Measurements from ENCODE around the gene MYBPC2. TPM values are rescaled to one million over a fixed set of nuclear protein-coding genes. Genes with fewer than 3 reads are reported as not detected.

Gene MYBPC2
- total and polyA plus RNA-seq, 2 donors (not counting 3 experiments of a cell fraction or from before 2014, with no cell fraction given) = 0.03 TPM; not detected in 1

- intact Hi-C loops (cut with micrococcal nuclease) (no loop called here), dilution Hi-C loops (cut with MboI; ENCODE audit: extremely low pct_ligation_motif_present, low sequenced_read_pairs) (no loop called here)
- FAIRE-seq (no peak), DNase-seq (ENCODE audit: low read depth, low spot score) (no peak)
- no peak overlapping the region for H3K9ac ChIP-seq (replicated peaks; ENCODE audit: extremely low read depth, insufficient read depth, low read length)
- ChIA-PET CTCF (no interaction called here), POLR2A (no interaction called here)
- H3K27ac ChIP-seq (ENCODE audit: insufficient read depth, low read depth, low read length) = no peak overlapping the region
- no peaks in the 10 kb centered on the region for H3K9me3 ChIP-seq (replicated peaks; ENCODE audit: control insufficient read depth, insufficient read depth, low read length)
- no peaks in the 10 kb centered on the region for H3K36me3 ChIP-seq (ENCODE audit: control insufficient read depth in 2 of 2, extremely low read depth in 1 of 2, insufficient read depth in 2 of 2, low read length in 2 of 2)
- no peak overlapping the region for H3K4me3 ChIP-seq (replicated peaks in 1 of 3; ENCODE audit: insufficient read depth in 1 of 3, low read depth in 1 of 3, low read length in 3 of 3)
- no peaks in the 10 kb centered on the region for H3K4me1 ChIP-seq (ENCODE audit: control insufficient read depth, extremely low read depth, insufficient read depth, low read length)
- H4K20me1 ChIP-seq (replicated peaks; ENCODE audit: control insufficient read depth, extremely low read depth, insufficient read depth, low read length) = no peaks in the 10 kb centered on the region
- peaks cover 16% of the 10 kb centered on the region for H3K79me2 ChIP-seq (ENCODE audit: control insufficient read depth, insufficient read depth, low read length)
- BruUV-seq (replicated peaks) = no TSS peak
- H2AFZ ChIP-seq (ENCODE audit: low read depth, low read length) = no peak overlapping the region
- H3K4me2 ChIP-seq (ENCODE audit: insufficient read depth, low read length) = no peak overlapping the region
- no peaks in the 10 kb centered on the region for H3K9me1 ChIP-seq (replicated peaks; ENCODE audit: control insufficient read depth, extremely low read depth, insufficient read depth, low read length)
- TF ChIP-seq GATA2 (IDR thresholded peaks at IDR 0.05; ENCODE audit: insufficient read depth, insufficient read length, low read depth, low read length) (no peak), EZH2 (IDR thresholded peaks at IDR 0.05; ENCODE audit: borderline replicate concordance, low read depth, low read length, severe bottlenecking) (no peak)
- H3K27me3 ChIP-seq (ENCODE audit: control insufficient read depth in 2 of 2, insufficient read depth in 2 of 2, low read length in 2 of 2) = no peaks in the 10 kb centered on the region
Measured at GRCh38 chr19:50394017-50394416, 38.7 kb upstream of the MYBPC2 start.

GRCh38 chr19:50398675-50399367, 33.9 kb upstream of the MYBPC2 start:
- dilution Hi-C loops (cut with MboI; ENCODE audit: extremely low pct_ligation_motif_present, low sequenced_read_pairs) (no loop called here), intact Hi-C loops (cut with micrococcal nuclease) (no loop called here)
- Histone ChIP-seq H2AFZ (ENCODE audit: low read depth, low read length) (no peak overlapping the region), H3K36me3 (ENCODE audit: control insufficient read depth in 2 of 2, extremely low read depth in 1 of 2, insufficient read depth in 2 of 2, low read length in 2 of 2) (peaks cover 0 to 2% of the 10 kb centered on the region in 2 experiments), H3K9ac (replicated peaks; ENCODE audit: extremely low read depth, insufficient read depth, low read length) (no peak overlapping the region), H3K9me1 (replicated peaks; ENCODE audit: control insufficient read depth, extremely low read depth, insufficient read depth, low read length) (no peaks in the 10 kb centered on the region), H3K4me2 (ENCODE audit: insufficient read depth, low read length) (no peak overlapping the region), H4K20me1 (replicated peaks; ENCODE audit: control insufficient read depth, extremely low read depth, insufficient read depth, low read length) (no peaks in the 10 kb centered on the region), H3K27ac (ENCODE audit: insufficient read depth, low read depth, low read length) (no peak overlapping the region), H3K4me3 (replicated peaks in 1 of 3; ENCODE audit: insufficient read depth in 1 of 3, low read depth in 1 of 3, low read length in 3 of 3) (no peak overlapping the region), H3K79me2 (ENCODE audit: control insufficient read depth, insufficient read depth, low read length) (peaks cover 4% of the 10 kb centered on the region), H3K27me3 (ENCODE audit: control insufficient read depth in 2 of 2, insufficient read depth in 2 of 2, low read length in 2 of 2) (no peaks in the 10 kb centered on the region), H3K4me1 (ENCODE audit: control insufficient read depth, extremely low read depth, insufficient read depth, low read length) (no peaks in the 10 kb centered on the region), H3K9me3 (replicated peaks; ENCODE audit: control insufficient read depth, insufficient read depth, low read length) (no peaks in the 10 kb centered on the region)
- POLR2A ChIA-PET = no interaction called here
- TF ChIP-seq EZH2 (IDR thresholded peaks at IDR 0.05; ENCODE audit: borderline replicate concordance, low read depth, low read length, severe bottlenecking) (no peak), MAX (IDR thresholded peaks at IDR 0.05; ENCODE audit: insufficient read depth, insufficient read length) (no peak), JUN (IDR thresholded peaks at IDR 0.05; ENCODE audit: borderline replicate concordance, insufficient read depth, insufficient read length, low read depth) (no peak), MYC (IDR thresholded peaks at IDR 0.05; ENCODE audit: low read depth, low read length) (no peak), FOS (IDR thresholded peaks at IDR 0.05; ENCODE audit: borderline replicate concordance, insufficient read depth, low read length) (no peak), GATA2 (IDR thresholded peaks at IDR 0.05; ENCODE audit: insufficient read depth, insufficient read length, low read depth, low read length) (no peak), CTCF (IDR thresholded peaks at IDR 0.05; ENCODE audit: extremely low read depth in 1 of 2, insufficient read depth in 1 of 2, low read depth in 1 of 2, low read length in 2 of 2) (no peak), POLR2A (IDR thresholded peaks at IDR 0.05; ENCODE audit: low read depth, low read length) (no peak)
- FAIRE-seq (no peak), DNase-seq (ENCODE audit: low read depth, low spot score) (no peak)
- BruUV-seq (replicated peaks) = no TSS peak
- CTCF ChIA-PET = no interaction called here
